GM23338 (cell line): ENCODE measurements around the gene FKBP1B. TPM values are rescaled to one million over a fixed set of nuclear protein-coding genes. Genes with fewer than 3 reads are reported as not detected.
A peak's percentile ranks its signal among the peaks of the same experiment; 100 is the strongest.

ENCODE experiments used
- ATAC-seq: fragments of 200-7000 bp; cut with Tn5 transposase; 3 replicates; pipeline ENCODE4 v1.9.1; 2020
- DNase-seq: peaks from one replicate; pipeline ENCODE4 v3.0.0-alpha.2; 2015; ENCODE audit warnings: low spot score
- H2AFZ ChIP-seq: fragments of 200-600 bp; sonication (generic); 2 replicates; pipeline ENCODE4 v1.8.0; 2016; ENCODE audit warnings: antibody characterized with exemption, mild to moderate bottlenecking, moderate library complexity
- H3F3A ChIP-seq: fragments of 200-600 bp; sonication (generic); replicated peaks from 2 replicates; pipeline ENCODE4 v1.8.0; 2017; ENCODE audit warnings: antibody characterized with exemption, mixed run types, low read depth
- H3K27ac ChIP-seq: fragments of 200-600 bp; sonication (generic); 2 replicates; pipeline ENCODE4 v1.6.1; 2016; ENCODE audit warnings: low read depth
- H3K27me3 ChIP-seq: fragments of 200-600 bp; sonication (generic); 2 replicates; pipeline ENCODE4 v1.8.0; 2016; ENCODE audit warnings: mild to moderate bottlenecking, mixed run types, moderate library complexity; ENCODE audit not compliant: insufficient read depth
- H3K36me3 ChIP-seq: fragments of 200-600 bp; sonication (generic); 2 replicates; pipeline ENCODE4 v1.8.0; 2016; ENCODE audit warnings: mild to moderate bottlenecking; ENCODE audit not compliant: insufficient read depth
- H3K4me1 ChIP-seq: fragments of 200-600 bp; sonication (generic); 2 replicates; pipeline ENCODE4 v1.8.0; 2016; ENCODE audit warnings: mild to moderate bottlenecking, moderate library complexity; ENCODE audit not compliant: insufficient read depth
- H3K4me2 ChIP-seq: fragments of 200-600 bp; sonication (generic); 2 replicates; pipeline ENCODE4 v1.7.1; 2017; ENCODE audit warnings: mixed run types
- H3K4me3 ChIP-seq: fragments of 200-600 bp; sonication (generic); 2 replicates; pipeline ENCODE4 v1.6.1; 2016; ENCODE audit warnings: mixed run types
- H3K79me2 ChIP-seq: fragments of 200-600 bp; sonication (generic); replicated peaks from 2 replicates; pipeline ENCODE4 v1.8.0; 2017; ENCODE audit warnings: mild to moderate bottlenecking; ENCODE audit not compliant: insufficient read depth
- H3K9me2 ChIP-seq: fragments of 200-600 bp; sonication (generic); 2 replicates; pipeline ENCODE4 v1.8.0; 2017; ENCODE audit not compliant: insufficient read depth
- H4K20me1 ChIP-seq: fragments of 200-600 bp; sonication (generic); replicated peaks from 2 replicates; pipeline ENCODE4 v1.8.0; 2017; ENCODE audit warnings: mild to moderate bottlenecking; ENCODE audit not compliant: insufficient read depth
- H3K27ac Mint-ChIP-seq: 2 replicates; pipeline ENCODE4 v1.8.0; 2020; ENCODE audit warnings: inconsistent platforms, mild to moderate bottlenecking, moderate library complexity, mixed read lengths
- H3K27me3 Mint-ChIP-seq: 3 replicates; pipeline ENCODE4 v1.8.0; 2022; ENCODE audit warnings: low read depth, mild to moderate bottlenecking, moderate library complexity, mixed read lengths, inconsistent platforms; ENCODE audit not compliant: insufficient read depth, poor library complexity
- H3K36me3 Mint-ChIP-seq: 3 replicates; pipeline ENCODE4 v1.8.0; 2021; ENCODE audit warnings: low read depth, mild to moderate bottlenecking, inconsistent platforms, moderate library complexity, mixed read lengths
- H3K4me1 Mint-ChIP-seq: 3 replicates; pipeline ENCODE4 v1.8.0; 2020; ENCODE audit warnings: mild to moderate bottlenecking, inconsistent platforms, mixed read lengths
- H3K4me3 Mint-ChIP-seq: 3 replicates; pipeline ENCODE4 v1.8.0; 2021; ENCODE audit warnings: moderate library complexity, mild to moderate bottlenecking, inconsistent platforms, mixed read lengths
- H3K9me3 Mint-ChIP-seq: 3 replicates; pipeline ENCODE4 v1.8.0; 2020; ENCODE audit warnings: moderate library complexity, mild to moderate bottlenecking, inconsistent platforms, mixed read lengths
- CREB1 ChIP-seq: fragments of 250-450 bp; sonication (Bioruptor Pico); IDR thresholded peaks from 2 replicates; pipeline ENCODE4 v1.5.0; 2020; ENCODE audit warnings: low read depth, mild to moderate bottlenecking, moderate library complexity
- CTCF ChIP-seq, 2 experiments: fragments of 200-600 bp in 1 of 2; sonication (generic) in 1 of 2; conservative IDR thresholded peaks; 2 replicates each; pipeline versions ENCODE4 v1.5.1 to v1.6.1; 2016 to 2017; ENCODE audit warnings: antibody characterized with exemption in 2 of 2, low read depth in 2 of 2, mild to moderate bottlenecking in 2 of 2, moderate library complexity in 1 of 2
- EZH2 ChIP-seq: fragments of 200-600 bp; sonication (generic); IDR thresholded peaks from one replicate; pipeline ENCODE4 v1.8.0; 2017; ENCODE audit warnings: antibody characterized with exemption, mild to moderate bottlenecking, low read depth; ENCODE audit not compliant: unreplicated experiment
- EZH2phosphoT487 ChIP-seq: fragments of 200-600 bp; sonication (generic); IDR thresholded peaks from one replicate; pipeline ENCODE4 v1.8.1; 2018; ENCODE audit warnings: antibody characterized with exemption; ENCODE audit not compliant: unreplicated experiment
- JUNB ChIP-seq: IDR thresholded peaks from one replicate; pipeline ENCODE4 v1.6.1; 2016; ENCODE audit warnings: antibody characterized with exemption; ENCODE audit not compliant: unreplicated experiment
- NANOG ChIP-seq: IDR thresholded peaks from 2 replicates; pipeline ENCODE4 v1.6.1; 2016; ENCODE audit warnings: antibody characterized with exemption, borderline replicate concordance
- POLR2AphosphoS5 ChIP-seq: IDR thresholded peaks from 2 replicates; pipeline ENCODE4 v1.6.1; 2016; ENCODE audit warnings: antibody characterized with exemption, low read depth
- STAT1 ChIP-seq: IDR thresholded peaks from one replicate; pipeline ENCODE4 v1.6.1; 2016; ENCODE audit warnings: antibody characterized with exemption; ENCODE audit not compliant: unreplicated experiment
- ZNF331 ChIP-seq: fragments of 250-450 bp; sonication (Bioruptor Pico); IDR thresholded peaks from 2 replicates; pipeline ENCODE4 v1.5.0; 2020; ENCODE audit warnings: low read depth, mild to moderate bottlenecking, moderate library complexity
- polyA plus RNA-seq: library from polyadenylated mRNA; unstranded; fragments of >200 nt; fragmentation: Nextera tagmentation; extraction: Ambion mirVana; gene quantifications from 2 replicates; pipeline ENCODE4 v1.2.1, GENCODE V29; 2016
- total RNA-seq: library from RNA; depleted of rRNA; stranded (reverse); fragments of >200 nt; shearing (Covaris generic); gene quantifications from 2 replicates; pipeline ENCODE4 v1.2.3, GENCODE V29; 2014

The FKBP1B gene
- total and polyA plus RNA-seq, 2 experiments from 2014 or later, result 48.2 to 77.1 TPM

- H3K4me3 ChIP-seq, result peak within 1 kb of the TSS; percentile 72
- peak within 1 kb of the TSS; percentile 95 for H2AFZ ChIP-seq
- peak; percentile 79 for ATAC-seq
- Mint-ChIP-seq H3K27me3 (peaks cover 15% of the 10 kb centered on the region), H3K27ac (no peak within 1 kb of the TSS), H3K4me3 (peak within 1 kb of the TSS; percentile 63), H3K36me3 (no peaks in the 10 kb centered on the region), H3K4me1 (peaks cover 14% of the 10 kb centered on the region; the same call in 2 of the 3 replicates), H3K9me3 (no peaks in the 10 kb centered on the region)
- no peak within 1 kb of the TSS for H3K27ac ChIP-seq
- TF ChIP-seq ZNF331 (CRISPR knock-in tag) (no peak), CTCF (conservative IDR thresholded peaks at IDR 0.05; ENCODE audit: low read depth in 2 of 2) (0 out of 4 replicates have a peak, but pooled peaks of 1 of the 2 experiments have one; percentile 10), NANOG (no peak), EZH2phosphoT487 (no peak)
- H3K9me2 ChIP-seq, result no peaks in the 10 kb centered on the region
- peaks cover 14% of the 10 kb centered on the region for H3K27me3 ChIP-seq
- H3K4me2 ChIP-seq, result peak within 1 kb of the TSS; percentile 87
- no peaks in the 10 kb centered on the region for H3K79me2 ChIP-seq
- DNase-seq, result peak; percentile 72
- peaks cover 18% of the 10 kb centered on the region for H3K4me1 ChIP-seq
- no peaks in the 10 kb centered on the region for H4K20me1 ChIP-seq
- H3F3A ChIP-seq, result peaks cover 11% of the 10 kb centered on the region; the same call in 1 of the 2 replicates
- H3K36me3 ChIP-seq, result no peaks in the 10 kb centered on the region
These were observed 39.7 kb upstream of the FKBP1B start, which contains the start of gene MFSD2B for GRCh38 chr2:24009680-24010476. Gene MFSD2B (plus strand): TSS chr2:24010085. CDS start chr2:24010097, 12 bp downstream.

GRCh38 chr2:24010477-24011249, 38.9 kb upstream of the FKBP1B start:
- H3K36me3 Mint-ChIP-seq, result no peaks in the 10 kb centered on the region
- H3K4me3 Mint-ChIP-seq, result peak overlapping the region; percentile 42
- Histone ChIP-seq H3K79me2 (no peaks in the 10 kb centered on the region), H3K4me1 (peaks cover 18% of the 10 kb centered on the region), H2AFZ (peak overlapping the region; percentile 95), H3K27ac (no peak overlapping the region), H3K9me2 (no peaks in the 10 kb centered on the region), H3K27me3 (peaks cover 14% of the 10 kb centered on the region), H3K36me3 (no peaks in the 10 kb centered on the region), H3F3A (peaks cover 11% of the 10 kb centered on the region; the same call in 1 of the 2 replicates), H4K20me1 (no peaks in the 10 kb centered on the region), H3K4me2 (peak overlapping the region; percentile 87), H3K4me3 (peak overlapping the region; percentile 72)
- no peak for TF ChIP-seq NANOG
- TF ChIP-seq JUNB, result no peak
- no peak for TF ChIP-seq STAT1
- no peak for TF ChIP-seq CREB1
- no peak for TF ChIP-seq POLR2AphosphoS5
- no peak for TF ChIP-seq EZH2
- TF ChIP-seq EZH2phosphoT487, result no peak
- peaks cover 15% of the 10 kb centered on the region for H3K27me3 Mint-ChIP-seq
- ATAC-seq (peak; percentile 52), DNase-seq (peak; percentile 32)
- peaks cover 14% of the 10 kb centered on the region; the same call in 2 of the 3 replicates for H3K4me1 Mint-ChIP-seq
- H3K27ac Mint-ChIP-seq, result no peak overlapping the region
- no peaks in the 10 kb centered on the region for H3K9me3 Mint-ChIP-seq
